H1 (cell line): ENCODE data around the gene ADM. TPM values are rescaled to one million over a fixed set of nuclear protein-coding genes. Genes with fewer than 3 reads are reported as not detected.

Experiments
- CTCF ChIA-PET: fragments of 300-600 bp; sonication (Branson Sonifier 250); formaldehyde crosslinking; loops from one replicate; lab custom pipeline; 2021; ENCODE audit not compliant: partially characterized antibody; lab: Charles Lee
- POLR2A ChIA-PET: fragments of 300-600 bp; sonication (Branson Sonifier 250); formaldehyde crosslinking; loops from one replicate; lab custom pipeline; 2021; ENCODE audit warnings: inconsistent platforms; ENCODE audit not compliant: partially characterized antibody; lab: Charles Lee
- DNase-seq, 2 experiments: peaks; one replicate each; pipeline versions ENCODE4 v3.0.0 to v3.0.0-alpha.2; 2010 to 2022; ENCODE audit warnings: low spot score in 2 of 2, low read depth in 1 of 2, mixed read lengths in 1 of 2
- FAIRE-seq: peaks from 2 replicates; lab custom pipeline; 2011; peaks lifted over from hg19 to GRCh38; lab: Jason Lieb, UNC
- H2AFZ ChIP-seq: 2 replicates; pipeline ENCODE4 v1.8.1; 2012; ENCODE audit warnings: low read length, inconsistent platforms
- H2AK5ac ChIP-seq: 2 replicates; pipeline ENCODE4 v1.6.1; 2013; ENCODE audit warnings: low read depth, low read length
- H2BK120ac ChIP-seq: replicated peaks from 2 replicates; pipeline ENCODE3; 2013; ENCODE audit warnings: low read depth, low read length, inconsistent platforms
- H2BK12ac ChIP-seq: 2 replicates; pipeline ENCODE4 v1.6.1; 2013; ENCODE audit warnings: low read depth, low read length
- H2BK15ac ChIP-seq: 2 replicates; pipeline ENCODE4 v1.6.1; 2013; ENCODE audit warnings: low read length
- H2BK20ac ChIP-seq: 2 replicates; pipeline ENCODE4 v1.6.1; 2013; ENCODE audit warnings: low read length
- H2BK5ac ChIP-seq: 2 replicates; pipeline ENCODE4 v1.6.1; 2013; ENCODE audit warnings: low read depth, low read length
- H3K14ac ChIP-seq: 2 replicates; pipeline ENCODE4 v1.6.1; 2013; ENCODE audit warnings: inconsistent platforms; ENCODE audit not compliant: insufficient read length
- H3K18ac ChIP-seq: 2 replicates; pipeline ENCODE4 v1.6.1; 2013; ENCODE audit warnings: low read length; ENCODE audit errors: extremely low read depth
- H3K23ac ChIP-seq: 2 replicates; pipeline ENCODE4 v1.6.1; 2013; ENCODE audit warnings: inconsistent platforms; ENCODE audit not compliant: insufficient read length
- H3K23me2 ChIP-seq: 2 replicates; pipeline ENCODE4 v1.6.1; 2013; ENCODE audit warnings: low read depth, low read length
- H3K27ac ChIP-seq: 2 replicates; pipeline ENCODE4 v1.6.1; 2011; ENCODE audit warnings: low read depth, low read length, inconsistent platforms
- H3K27me3 ChIP-seq, 4 experiments: replicated peaks in 1 of 4; 1 replicate in 1 of 4; 2 replicates in 3 of 4; pipeline versions ENCODE4 v1.6.1 to v1.8.1; 2011 to 2013; ENCODE audit warnings: low read length in 3 of 4, mild to moderate bottlenecking in 3 of 4, inconsistent platforms in 2 of 4, mixed read lengths in 2 of 4, moderate library complexity in 1 of 4; ENCODE audit not compliant: control insufficient read depth in 3 of 4, insufficient read depth in 3 of 4; ENCODE audit errors: extremely low read depth in 1 of 4
- H3K36me3 ChIP-seq, 4 experiments: 2 replicates each; pipeline versions ENCODE4 v1.6.1 to v1.8.1; 2011 to 2013; ENCODE audit warnings: mild to moderate bottlenecking in 4 of 4, low read length in 3 of 4, moderate library complexity in 2 of 4, control low read depth in 1 of 4, inconsistent platforms in 1 of 4; ENCODE audit not compliant: insufficient read depth in 4 of 4, control insufficient read depth in 2 of 4
- H3K4ac ChIP-seq: replicated peaks from 2 replicates; pipeline ENCODE3; 2013; ENCODE audit warnings: low read length, low read depth, mixed read lengths, inconsistent platforms; ENCODE audit not compliant: insufficient read length
- H3K4me1 ChIP-seq, 4 experiments: replicated peaks in 1 of 4; 1 replicate in 1 of 4; 2 replicates in 3 of 4; pipeline versions ENCODE4 v1.6.1 to v1.8.1; 2011 to 2013; ENCODE audit warnings: low read length in 3 of 4, inconsistent platforms in 2 of 4, mixed read lengths in 1 of 4; ENCODE audit not compliant: insufficient read depth in 4 of 4, control insufficient read depth in 3 of 4
- H3K4me2 ChIP-seq, 2 experiments: 2 replicates each; pipeline versions ENCODE4 v1.6.1 to v1.8.1; 2011 to 2013; ENCODE audit warnings: low read depth in 2 of 2, low read length in 2 of 2, control low read depth in 1 of 2, inconsistent platforms in 1 of 2, mild to moderate bottlenecking in 1 of 2; ENCODE audit not compliant: insufficient read depth in 1 of 2
- H3K4me3 ChIP-seq, 4 experiments: fragments of 200-600, 300-600 bp in 1 of 4; sonication (generic), shearing (Covaris generic), sonication (Bioruptor Twin) in 1 of 4; 2 replicates each; pipeline versions ENCODE4 v1.5.1 to v1.8.1; 2011 to 2016; ENCODE audit warnings: low read length in 4 of 4, low read depth in 3 of 4, control low read depth in 2 of 4, inconsistent platforms in 2 of 4, mild to moderate bottlenecking in 2 of 4, mixed read lengths in 1 of 4, moderate library complexity in 1 of 4; ENCODE audit not compliant: insufficient read depth in 2 of 4; ENCODE audit errors: extremely low read depth in 1 of 4
- H3K56ac ChIP-seq: replicated peaks from 2 replicates; pipeline ENCODE3; 2013; ENCODE audit warnings: low read depth, mild to moderate bottlenecking, mixed read lengths, low read length, inconsistent platforms; ENCODE audit not compliant: insufficient read length
- H3K79me1 ChIP-seq: 2 replicates; pipeline ENCODE4 v1.6.1; 2013; ENCODE audit warnings: low read depth, low read length, control low read depth
- H3K79me2 ChIP-seq, 2 experiments: 2 replicates each; pipeline versions ENCODE4 v1.6.1 to v1.8.1; 2012 to 2013; ENCODE audit warnings: low read length in 2 of 2, mild to moderate bottlenecking in 2 of 2, inconsistent platforms in 1 of 2; ENCODE audit not compliant: insufficient read depth in 2 of 2, control insufficient read depth in 1 of 2
- H3K9ac ChIP-seq, 4 experiments: replicated peaks in 1 of 4; 1 replicate in 1 of 4; 2 replicates in 3 of 4; pipeline versions ENCODE4 v1.6.1 to v1.8.1; 2011 to 2013; ENCODE audit warnings: low read depth in 3 of 4, low read length in 3 of 4, control low read depth in 2 of 4, mild to moderate bottlenecking in 2 of 4, moderate library complexity in 2 of 4, inconsistent platforms in 1 of 4; ENCODE audit errors: extremely low read depth in 1 of 4
- H3K9me3 ChIP-seq, 2 experiments: 2 replicates each; pipeline versions ENCODE4 v1.6.1 to v1.8.1; 2012 to 2013; ENCODE audit warnings: mild to moderate bottlenecking in 2 of 2, moderate library complexity in 2 of 2, control low read depth in 1 of 2, inconsistent platforms in 1 of 2, low read depth in 1 of 2, low read length in 1 of 2, mixed read lengths in 1 of 2; ENCODE audit not compliant: insufficient read depth in 2 of 2
- H4K20me1 ChIP-seq, 2 experiments: replicated peaks in 1 of 2; 2 replicates each; pipeline versions ENCODE3 to v1.8.1; 2011 to 2013; ENCODE audit warnings: inconsistent platforms in 2 of 2, low read length in 2 of 2, mild to moderate bottlenecking in 1 of 2; ENCODE audit not compliant: insufficient read depth in 2 of 2, control insufficient read depth in 1 of 2
- H4K5ac ChIP-seq: 2 replicates; pipeline ENCODE4 v1.6.1; 2013; ENCODE audit warnings: low read length, low read depth, mixed read lengths, inconsistent platforms; ENCODE audit not compliant: insufficient read length
- H4K8ac ChIP-seq: 2 replicates; pipeline ENCODE4 v1.8.0; 2013; ENCODE audit warnings: mild to moderate bottlenecking, moderate library complexity, low read length, inconsistent platforms; ENCODE audit not compliant: insufficient read depth; ENCODE audit errors: extremely low read depth
- H4K91ac ChIP-seq: replicated peaks from 2 replicates; pipeline ENCODE3; 2013; ENCODE audit warnings: low read length, mixed read lengths, inconsistent platforms; ENCODE audit not compliant: insufficient read length
- EP300 ChIP-seq, 2 experiments: IDR thresholded peaks; 1 replicate in 1 of 2; 2 replicates in 1 of 2; pipeline ENCODE4 v1.6.1; 2011 to 2012; ENCODE audit warnings: low read depth in 2 of 2, low read length in 2 of 2, mild to moderate bottlenecking in 2 of 2, borderline replicate concordance in 1 of 2, inconsistent platforms in 1 of 2, moderate library complexity in 1 of 2
- WGBS, 2 experiments: shearing (Covaris generic) in 1 of 2; methylation state at CpG; one replicate each; pipeline versions ENCODE4 v1.1.6 to v1.1.7; 2013 to 2015; ENCODE audit warnings: low lambda C conversion rate in 2 of 2, mixed read lengths in 2 of 2, inconsistent platforms in 1 of 2, low coverage in 1 of 2, missing lambda C conversion rate in 1 of 2; ENCODE audit not compliant: insufficient replicate concordance in 2 of 2, insufficient coverage in 1 of 2, insufficient read length in 1 of 2; ENCODE audit errors: extremely low coverage in 1 of 2, missing lambda C conversion rate in 1 of 2; 5-methylcytosine and 5-hydroxymethylcytosine counted together
- polyA plus RNA-seq, 7 experiments: library from polyadenylated mRNA; depleted of rRNA in 3 of 7; stranded (reverse) in 5 of 7; unstranded in 2 of 7; fragments of >200 nt in 5 of 7; fragments of 200-250 nt in 2 of 7; gene quantifications; 1 replicate in 5 of 7; 2 replicates in 1 of 7; 4 replicates in 1 of 7; pipeline versions ENCODE4 v1.2.1 to v1.2.3, GENCODE V29; 2011 to 2013; ENCODE audit warnings: missing spikeins in 2 of 7, mixed read lengths in 2 of 7
- total RNA-seq: library from RNA; stranded (reverse); fragmentation: NEBNext Ultra II Directional; extraction: Animal tissue kit (Norgen Biotek cat#: 25700); gene quantifications from 2 replicates; pipeline ENCODE4 v1.2.1, GENCODE V29; 2021

ADM gene
- total and polyA plus RNA-seq, 2 of the 8 experiments (the other 6 are each of a cell fraction or from before 2014, with no cell fraction given): 94.1 to 95.6 TPM

GRCh38 chr11:10328314-10329098 lies 23.6 kb downstream of the ADM start:
- H4K20me1 ChIP-seq: no peaks in the 10 kb centered on the region

More at GRCh38 chr11:10328314-10329098, 23.6 kb downstream of the ADM start:
- no peak overlapping the region for H3K56ac ChIP-seq
- H3K9me3 ChIP-seq: no peaks in the 10 kb centered on the region
- H2BK15ac ChIP-seq: 0 out of 2 replicates have a peak overlapping the region, but pooled peaks have one; percentile 6
- no peaks in the 10 kb centered on the region for H3K27me3 ChIP-seq
- no peak overlapping the region for H2AK5ac ChIP-seq
- TF ChIP-seq EP300 (IDR thresholded peaks at IDR 0.05; ENCODE audit: borderline replicate concordance in 1 of 2, low read depth in 2 of 2, low read length in 2 of 2): no peak
- H2BK120ac ChIP-seq: no peak overlapping the region
- no peak overlapping the region for H3K9ac ChIP-seq
- H4K8ac ChIP-seq: no peak overlapping the region
- 93% methylated on average over 3 of the region's 3 CpGs; no CpG with 5 or more reads in 1 of the 2 experiments for WGBS, 2 experiments
- H3K36me3 ChIP-seq: no peaks in the 10 kb centered on the region
- no peak overlapping the region for H3K4me2 ChIP-seq
- H3K27ac ChIP-seq: no peak overlapping the region
- H3K4me1 ChIP-seq: peaks cover 3 to 9% (median 3%) of the 10 kb centered on the region in 4 experiments; a peak in 5 of 7 replicates
- no peaks in the 10 kb centered on the region for H3K79me1 ChIP-seq
- H3K23me2 ChIP-seq: no peaks in the 10 kb centered on the region
- FAIRE-seq: no peak
- H4K91ac ChIP-seq: peak overlapping the region; percentile 13
- no peak overlapping the region for H3K23ac ChIP-seq
- H3K14ac ChIP-seq: no peak overlapping the region
- no peak overlapping the region; the same call in 1 of the 2 replicates for H3K18ac ChIP-seq
- ChIA-PET CTCF (interaction anchor here (0.6 to 1.6 kb wide), 8 partner anchors 9 to 356 kb away, joined by 3 to 5 read pairs (median 3); no protein-coding TSS in a partner anchor), POLR2A (interaction anchor here (1.3 to 2.3 kb wide), 3 partner anchors 21 to 24 kb away, joined by 3 to 6 read pairs (median 4); partner anchors contain the start of gene ADM)
- H3K4me3 ChIP-seq: no peak overlapping the region
- H2BK20ac ChIP-seq: no peak overlapping the region
- no peaks in the 10 kb centered on the region for H3K79me2 ChIP-seq
- no peak overlapping the region for H4K5ac ChIP-seq
- no peak overlapping the region for H3K4ac ChIP-seq
- H2BK5ac ChIP-seq: no peak overlapping the region
- no peak for DNase-seq
- no peak overlapping the region for H2AFZ ChIP-seq
- peak overlapping the region; percentile 10; the same call in 1 of the 2 replicates for H2BK12ac ChIP-seq
